ENCODE measurements around the gene ANKRD28. TPM values are rescaled to one million over a fixed set of nuclear protein-coding genes. Genes with fewer than 3 reads are reported as not detected.

ANKRD28 gene
- polyA plus RNA-seq, 1 of the 3 experiments (the other 2 are of a cell fraction): 74.8 TPM

- 94% methylated on average over 5 of the region's 5 CpGs for WGBS (ENCODE audit: low lambda C conversion rate)
- Histone ChIP-seq H4K20me1 (ENCODE audit: insufficient read depth) (no peaks in the 10 kb centered on the region), H3K4me3 (ENCODE audit: low read depth in 2 of 2, low read length in 1 of 2) (no peak overlapping the region), H3K27ac (ENCODE audit: low read depth in 2 of 2, low read length in 1 of 2) (no peak overlapping the region), H3K9me2 (no peaks in the 10 kb centered on the region), H3K79me2 (ENCODE audit: insufficient read depth) (no peaks in the 10 kb centered on the region), H3F3A (replicated peaks; ENCODE audit: insufficient read depth) (peaks cover 71% of the 10 kb centered on the region), H3K4me1 (ENCODE audit: control insufficient read depth in 1 of 2, insufficient read depth in 2 of 2, low read depth in 1 of 2, low read length in 1 of 2) (no peaks in the 10 kb centered on the region; a peak in 1 of 4 replicates), H3K27me3 (ENCODE audit: insufficient read depth) (no peaks in the 10 kb centered on the region), H3K4me2 (no peak overlapping the region), H3K9ac (no peak overlapping the region), H2AFZ (ENCODE audit: low read depth) (no peak overlapping the region), H3K36me3 (replicated peaks in 1 of 2; ENCODE audit: control insufficient read depth in 1 of 2, insufficient read depth in 2 of 2, low read length in 1 of 2) (peaks cover 56 to 62% of the 10 kb centered on the region in 2 experiments), H3K9me3 (no peaks in the 10 kb centered on the region)
- ChIA-PET CTCF (no interaction called here), POLR2A (no interaction called here)
- TF ChIP-seq RFX5 (IDR thresholded peaks at IDR 0.05; ENCODE audit: low read length) (no peak), POLR2AphosphoS5 (IDR thresholded peaks at IDR 0.05; ENCODE audit: low read depth, low read length) (peak; percentile 7; the same call in 1 of the 2 replicates)
- no peak for DNase-seq
Measured at GRCh38 chr3:15666277-15666676, 131.5 kb downstream of the ANKRD28 start.

GRCh38 chr3:15665510-15666150, 132.1 kb downstream of the ANKRD28 start:
- Histone ChIP-seq H3K79me2 (ENCODE audit: insufficient read depth) (no peaks in the 10 kb centered on the region), H2AFZ (ENCODE audit: low read depth) (no peak overlapping the region), H3K9me2 (no peaks in the 10 kb centered on the region), H3K27me3 (ENCODE audit: insufficient read depth) (no peaks in the 10 kb centered on the region), H3K9me3 (no peaks in the 10 kb centered on the region), H3K36me3 (replicated peaks in 1 of 2; ENCODE audit: control insufficient read depth in 1 of 2, insufficient read depth in 2 of 2, low read length in 1 of 2) (peaks cover 50 to 56% of the 10 kb centered on the region in 2 experiments), H4K20me1 (ENCODE audit: insufficient read depth) (no peaks in the 10 kb centered on the region), H3K27ac (ENCODE audit: low read depth in 2 of 2, low read length in 1 of 2) (no peak overlapping the region), H3K4me2 (no peak overlapping the region), H3K4me1 (ENCODE audit: control insufficient read depth in 1 of 2, insufficient read depth in 2 of 2, low read depth in 1 of 2, low read length in 1 of 2) (no peaks in the 10 kb centered on the region; a peak in 1 of 4 replicates), H3K4me3 (ENCODE audit: low read depth in 2 of 2, low read length in 1 of 2) (no peak overlapping the region), H3F3A (replicated peaks; ENCODE audit: insufficient read depth) (peaks cover 68% of the 10 kb centered on the region), H3K9ac (no peak overlapping the region)
- no peak for TF ChIP-seq GABPA (IDR thresholded peaks at IDR 0.05; ENCODE audit: low read depth)
- TF ChIP-seq PBX3 (IDR thresholded peaks at IDR 0.05): no peak
- no peak for TF ChIP-seq RAD21 (IDR thresholded peaks at IDR 0.05; ENCODE audit: low read length)
- 98% methylated on average over 5 of the region's 5 CpGs for WGBS (ENCODE audit: low lambda C conversion rate)
- no peak for DNase-seq
- POLR2A ChIA-PET: no interaction called here
- CTCF ChIA-PET: interaction anchor here (1.3 to 1.5 kb wide), 3 partner anchors 11 to 513 kb away, joined by 3 to 6 read pairs (median 4); no protein-coding TSS in a partner anchor

GRCh38 chr3:15664144-15664543, 133.6 kb downstream of the ANKRD28 start:
- WGBS (ENCODE audit: low lambda C conversion rate): 71% methylated on average over 1 of the region's 1 CpG
- CTCF ChIA-PET: interaction anchor here (1.3 to 1.5 kb wide), 2 partner anchors 12 to 514 kb away, joined by 3 to 4 read pairs; no protein-coding TSS in a partner anchor
- POLR2A ChIA-PET: no interaction called here
- TF ChIP-seq RAD21 (IDR thresholded peaks at IDR 0.05; ENCODE audit: low read length) (no peak), GABPA (IDR thresholded peaks at IDR 0.05; ENCODE audit: low read depth) (no peak), SMC3 (IDR thresholded peaks at IDR 0.05; ENCODE audit: low read depth, low read length) (no peak), EP300 (IDR thresholded peaks at IDR 0.05; ENCODE audit: borderline replicate concordance in 1 of 2, low read depth in 1 of 2, low read length in 1 of 2) (no peak), USF1 (IDR thresholded peaks at IDR 0.05; ENCODE audit: borderline replicate concordance, low read depth) (no peak), ZBTB33 (IDR thresholded peaks at IDR 0.05; ENCODE audit: borderline replicate concordance, low read depth) (no peak), RXRA (IDR thresholded peaks at IDR 0.05; ENCODE audit: borderline replicate concordance, low read depth) (no peak), IRF3 (IDR thresholded peaks at IDR 0.05; ENCODE audit: low read depth, low read length) (no peak), FOSL2 (IDR thresholded peaks at IDR 0.05; ENCODE audit: borderline replicate concordance, low read depth) (no peak), RFX5 (IDR thresholded peaks at IDR 0.05; ENCODE audit: low read length) (no peak), TEAD4 (IDR thresholded peaks at IDR 0.05; ENCODE audit: borderline replicate concordance, insufficient read depth) (no peak), TCF12 (IDR thresholded peaks at IDR 0.05) (no peak), PBX3 (IDR thresholded peaks at IDR 0.05) (no peak)

More at GRCh38 chr3:15664144-15664543, 133.6 kb downstream of the ANKRD28 start:
- Histone ChIP-seq H3K27me3 (ENCODE audit: insufficient read depth) (no peaks in the 10 kb centered on the region), H3K9me2 (no peaks in the 10 kb centered on the region), H3K36me3 (replicated peaks in 1 of 2; ENCODE audit: control insufficient read depth in 1 of 2, insufficient read depth in 2 of 2, low read length in 1 of 2) (peaks cover 35 to 41% of the 10 kb centered on the region in 2 experiments), H2AFZ (ENCODE audit: low read depth) (no peak overlapping the region), H3F3A (replicated peaks; ENCODE audit: insufficient read depth) (peaks cover 60% of the 10 kb centered on the region), H3K79me2 (ENCODE audit: insufficient read depth) (no peaks in the 10 kb centered on the region), H3K9me3 (no peaks in the 10 kb centered on the region), H4K20me1 (ENCODE audit: insufficient read depth) (no peaks in the 10 kb centered on the region), H3K4me3 (ENCODE audit: low read depth in 2 of 2, low read length in 1 of 2) (no peak overlapping the region), H3K4me1 (ENCODE audit: control insufficient read depth in 1 of 2, insufficient read depth in 2 of 2, low read depth in 1 of 2, low read length in 1 of 2) (no peaks in the 10 kb centered on the region; a peak in 1 of 4 replicates), H3K9ac (no peak overlapping the region), H3K27ac (ENCODE audit: low read depth in 2 of 2, low read length in 1 of 2) (no peak overlapping the region), H3K4me2 (no peak overlapping the region)
- DNase-seq: no peak

All from SK-N-SH (cell line).